H9 (cell line): ENCODE measurements around the gene COL19A1. TPM values are rescaled to one million over a fixed set of nuclear protein-coding genes. Genes with fewer than 3 reads are reported as not detected.

Experiments
- DNase-seq: peaks from one replicate; pipeline ENCODE4 v3.0.0-alpha.2; 2017
- H2AFZ ChIP-seq: one replicate; pipeline ENCODE4 v1.6.1; 2013; ENCODE audit warnings: mild to moderate bottlenecking, low read length, control low read depth, moderate library complexity
- H2AK5ac ChIP-seq: 2 replicates; pipeline ENCODE4 v1.6.1; 2013; ENCODE audit warnings: low read length, control low read depth, mixed read lengths; ENCODE audit not compliant: insufficient read length
- H2BK120ac ChIP-seq: one replicate; pipeline ENCODE4 v1.6.1; 2013; ENCODE audit warnings: low read depth, mild to moderate bottlenecking, low read length, control low read depth, inconsistent platforms; ENCODE audit not compliant: poor library complexity, severe bottlenecking
- H2BK12ac ChIP-seq: 2 replicates; pipeline ENCODE4 v1.6.1; 2013; ENCODE audit warnings: low read length, control low read depth, mixed read lengths, low read depth; ENCODE audit not compliant: insufficient read length
- H2BK15ac ChIP-seq: 2 replicates; pipeline ENCODE4 v1.6.1; 2013; ENCODE audit warnings: low read depth, low read length, control low read depth
- H2BK20ac ChIP-seq: one replicate; pipeline ENCODE4 v1.6.1; 2013; ENCODE audit warnings: low read depth, mild to moderate bottlenecking, low read length, control low read depth, inconsistent platforms; ENCODE audit not compliant: poor library complexity, severe bottlenecking
- H2BK5ac ChIP-seq: 2 replicates; pipeline ENCODE4 v1.6.1; 2013; ENCODE audit warnings: low read length, control low read depth, mixed read lengths; ENCODE audit not compliant: insufficient read length
- H3K14ac ChIP-seq: 2 replicates; pipeline ENCODE4 v1.6.1; 2013; ENCODE audit warnings: low read length, control low read depth; ENCODE audit not compliant: insufficient read depth
- H3K18ac ChIP-seq: 2 replicates; pipeline ENCODE4 v1.6.1; 2013; ENCODE audit warnings: low read depth, mild to moderate bottlenecking, mixed read lengths, low read length, control low read depth; ENCODE audit not compliant: insufficient read length
- H3K23ac ChIP-seq: 2 replicates; pipeline ENCODE4 v1.6.1; 2013; ENCODE audit warnings: low read length, control low read depth, mixed read lengths, low read depth; ENCODE audit not compliant: insufficient read length
- H3K23me2 ChIP-seq: 2 replicates; pipeline ENCODE4 v1.6.1; 2013; ENCODE audit warnings: low read depth, mild to moderate bottlenecking, mixed read lengths, low read length, control low read depth; ENCODE audit not compliant: insufficient read length, poor library complexity, severe bottlenecking
- H3K27ac ChIP-seq: 2 replicates; pipeline ENCODE4 v1.5.1; 2013; ENCODE audit warnings: low read length, control low read depth, mixed read lengths, low read depth; ENCODE audit not compliant: insufficient read length
- H3K27me3 ChIP-seq: 2 replicates; pipeline ENCODE4 v1.6.1; 2013; ENCODE audit warnings: low read length, control low read depth, inconsistent platforms; ENCODE audit not compliant: insufficient read depth
- H3K4ac ChIP-seq: 2 replicates; pipeline ENCODE4 v1.6.1; 2013; ENCODE audit warnings: low read depth, mild to moderate bottlenecking, control low read depth, inconsistent platforms, low read length, moderate library complexity
- H3K4me1 ChIP-seq: 2 replicates; pipeline ENCODE4 v1.6.1; 2013; ENCODE audit warnings: low read length, control low read depth, inconsistent platforms; ENCODE audit not compliant: insufficient read depth
- H3K4me2 ChIP-seq: 2 replicates; pipeline ENCODE4 v1.6.1; 2013; ENCODE audit warnings: low read length, control low read depth, mixed read lengths; ENCODE audit not compliant: insufficient read length, insufficient read depth
- H3K56ac ChIP-seq: 2 replicates; pipeline ENCODE4 v1.6.1; 2013; ENCODE audit warnings: low read depth, mild to moderate bottlenecking, mixed read lengths, low read length, control low read depth; ENCODE audit not compliant: insufficient read length
- H3K79me1 ChIP-seq: 2 replicates; pipeline ENCODE4 v1.6.1; 2013; ENCODE audit warnings: low read depth, mild to moderate bottlenecking, moderate library complexity, low read length, control low read depth, inconsistent platforms; ENCODE audit not compliant: insufficient read depth, poor library complexity, severe bottlenecking
- H3K79me2 ChIP-seq: 2 replicates; pipeline ENCODE4 v1.6.1; 2013; ENCODE audit warnings: low read length, control low read depth, inconsistent platforms; ENCODE audit not compliant: insufficient read depth
- H3K9ac ChIP-seq: 2 replicates; pipeline ENCODE4 v1.6.1; 2013; ENCODE audit warnings: low read length, control low read depth, mixed read lengths; ENCODE audit not compliant: insufficient read length; ENCODE audit errors: extremely low read depth
- H3K9me3 ChIP-seq: one replicate; pipeline ENCODE4 v1.6.1; 2013; ENCODE audit warnings: low read depth, low read length, inconsistent platforms; ENCODE audit not compliant: control insufficient read depth
- H3T11ph ChIP-seq: one replicate; pipeline ENCODE4 v1.6.1; 2013; ENCODE audit warnings: mild to moderate bottlenecking, low read length, control low read depth, inconsistent platforms
- H4K20me1 ChIP-seq: one replicate; pipeline ENCODE4 v1.6.1; 2013; ENCODE audit not compliant: control insufficient read depth, insufficient read length, insufficient read depth
- H4K5ac ChIP-seq: 2 replicates; pipeline ENCODE4 v1.6.1; 2013; ENCODE audit warnings: low read depth, mild to moderate bottlenecking, mixed read lengths, low read length, control low read depth; ENCODE audit not compliant: insufficient read length
- H4K8ac ChIP-seq: replicated peaks from 2 replicates; pipeline ENCODE4 v1.6.1; 2013; ENCODE audit warnings: low read length, control low read depth, mixed read lengths, low read depth; ENCODE audit not compliant: insufficient read length
- H4K91ac ChIP-seq: 2 replicates; pipeline ENCODE4 v1.6.1; 2013; ENCODE audit warnings: low read depth, mild to moderate bottlenecking, moderate library complexity, mixed read lengths, low read length, control low read depth; ENCODE audit not compliant: insufficient read length
- H3K27ac Mint-ChIP-seq, 3 experiments: 2 replicates in 2 of 3; 3 replicates in 1 of 3; pipeline ENCODE4 v1.8.0; 2020 to 2021; ENCODE audit warnings: mixed read lengths in 3 of 3, mild to moderate bottlenecking in 1 of 3, moderate library complexity in 1 of 3
- H3K27me3 Mint-ChIP-seq: 2 replicates; pipeline ENCODE4 v1.8.0; 2021; ENCODE audit warnings: low read depth, mild to moderate bottlenecking, moderate library complexity, mixed read lengths
- H3K36me3 Mint-ChIP-seq, 3 experiments: 2 replicates in 2 of 3; 3 replicates in 1 of 3; pipeline ENCODE4 v1.8.0; 2020 to 2021; ENCODE audit warnings: low read depth in 3 of 3, mixed read lengths in 3 of 3; ENCODE audit not compliant: insufficient read depth in 1 of 3
- H3K4me1 Mint-ChIP-seq, 2 experiments: 2 replicates each; pipeline ENCODE4 v1.8.0; 2020; ENCODE audit warnings: mixed read lengths in 2 of 2
- H3K4me3 Mint-ChIP-seq, 2 experiments: 2 replicates in 1 of 2; 3 replicates in 1 of 2; pipeline ENCODE4 v1.8.0; 2020 to 2021; ENCODE audit warnings: mild to moderate bottlenecking in 2 of 2, mixed read lengths in 2 of 2, moderate library complexity in 1 of 2
- H3K9me3 Mint-ChIP-seq, 2 experiments: 2 replicates in 1 of 2; 3 replicates in 1 of 2; pipeline ENCODE4 v1.8.0; 2020; ENCODE audit warnings: mild to moderate bottlenecking in 2 of 2, mixed read lengths in 2 of 2, moderate library complexity in 1 of 2
- WGBS: extraction: QIAGEN DNeasy Blood & Tissue Kit; methylation state at CpG from one replicate; pipeline ENCODE4 v1.1.7; 2013; ENCODE audit warnings: missing lambda C conversion rate, low lambda C conversion rate, mixed read lengths; ENCODE audit not compliant: insufficient read length; ENCODE audit errors: extremely low coverage; 5-methylcytosine and 5-hydroxymethylcytosine counted together
- total RNA-seq: library from RNA; stranded (reverse); gene quantifications from 2 replicates; pipeline ENCODE4 v1.2.1, GENCODE V29; 2021
- TF ChIP-seq, protein P1 (sequence below): fragments of 200-600 bp; sonication (generic); conservative IDR thresholded peaks from 3 replicates; pipeline ENCODE4 v1.8.0; 2021; ENCODE audit warnings: antibody characterized with exemption, mild to moderate bottlenecking

The COL19A1 gene
- total RNA-seq, 1 experiment from 2014 or later: not detected

- no peak overlapping the region for H2AFZ ChIP-seq
- H3K18ac ChIP-seq: no peak overlapping the region
- no peaks in the 10 kb centered on the region for H3K23me2 ChIP-seq
- no peak overlapping the region for H3K9ac ChIP-seq
- no peak overlapping the region for H3K4me3 Mint-ChIP-seq
- no peaks in the 10 kb centered on the region for H4K20me1 ChIP-seq
- peaks cover 3 to 4% of the 10 kb centered on the region in 2 experiments for H3K4me1 Mint-ChIP-seq
- no peaks in the 10 kb centered on the region for H3K4me1 ChIP-seq
- no peak overlapping the region for H3K4me2 ChIP-seq
- no peak overlapping the region for H2BK15ac ChIP-seq
- H3K27ac ChIP-seq: no peak overlapping the region
- H3K9me3 Mint-ChIP-seq: no peaks in the 10 kb centered on the region
- no peak overlapping the region for H4K8ac ChIP-seq
- H3K9me3 ChIP-seq: no peaks in the 10 kb centered on the region
- H2AK5ac ChIP-seq: no peak overlapping the region
- WGBS: no CpG with 5 or more reads among the region's 1 CpG
- no peaks in the 10 kb centered on the region for H3K36me3 Mint-ChIP-seq
- no peak overlapping the region for H3K23ac ChIP-seq
- H3K27ac Mint-ChIP-seq: no peak overlapping the region
- TF ChIP-seq, protein P1, sequence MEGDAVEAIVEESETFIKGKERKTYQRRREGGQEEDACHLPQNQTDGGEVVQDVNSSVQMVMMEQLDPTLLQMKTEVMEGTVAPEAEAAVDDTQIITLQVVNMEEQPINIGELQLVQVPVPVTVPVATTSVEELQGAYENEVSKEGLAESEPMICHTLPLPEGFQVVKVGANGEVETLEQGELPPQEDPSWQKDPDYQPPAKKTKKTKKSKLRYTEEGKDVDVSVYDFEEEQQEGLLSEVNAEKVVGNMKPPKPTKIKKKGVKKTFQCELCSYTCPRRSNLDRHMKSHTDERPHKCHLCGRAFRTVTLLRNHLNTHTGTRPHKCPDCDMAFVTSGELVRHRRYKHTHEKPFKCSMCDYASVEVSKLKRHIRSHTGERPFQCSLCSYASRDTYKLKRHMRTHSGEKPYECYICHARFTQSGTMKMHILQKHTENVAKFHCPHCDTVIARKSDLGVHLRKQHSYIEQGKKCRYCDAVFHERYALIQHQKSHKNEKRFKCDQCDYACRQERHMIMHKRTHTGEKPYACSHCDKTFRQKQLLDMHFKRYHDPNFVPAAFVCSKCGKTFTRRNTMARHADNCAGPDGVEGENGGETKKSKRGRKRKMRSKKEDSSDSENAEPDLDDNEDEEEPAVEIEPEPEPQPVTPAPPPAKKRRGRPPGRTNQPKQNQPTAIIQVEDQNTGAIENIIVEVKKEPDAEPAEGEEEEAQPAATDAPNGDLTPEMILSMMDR: no peak
- H2BK12ac ChIP-seq: no peak overlapping the region
- no peak overlapping the region for H4K5ac ChIP-seq
- no peak for DNase-seq
- H3K79me2 ChIP-seq: no peaks in the 10 kb centered on the region
- no peak overlapping the region for H3T11ph ChIP-seq
- no peaks in the 10 kb centered on the region for H3K27me3 ChIP-seq
- no peak overlapping the region for H2BK5ac ChIP-seq
- H3K56ac ChIP-seq: no peak overlapping the region
- H3K14ac ChIP-seq: no peak overlapping the region
- no peak overlapping the region for H3K4ac ChIP-seq
- H2BK120ac ChIP-seq: no peak overlapping the region
- no peaks in the 10 kb centered on the region for H3K27me3 Mint-ChIP-seq
- H4K91ac ChIP-seq: no peak overlapping the region
- no peaks in the 10 kb centered on the region for H3K79me1 ChIP-seq
- H2BK20ac ChIP-seq: no peak overlapping the region
Observed at GRCh38 chr6:70072540-70073179, 206.3 kb downstream of the COL19A1 start.
